ENCODE data around the gene TMSB15C. TPM values are rescaled to one million over a fixed set of nuclear protein-coding genes. Genes with fewer than 3 reads are reported as not detected.

Gene TMSB15C
- total and polyA plus RNA-seq, 10 of the 15 experiments (the other 5 are each of a cell fraction or from before 2014, with no cell fraction given), result 0.69 to 10.1 (median 5.3) TPM

DNA sequence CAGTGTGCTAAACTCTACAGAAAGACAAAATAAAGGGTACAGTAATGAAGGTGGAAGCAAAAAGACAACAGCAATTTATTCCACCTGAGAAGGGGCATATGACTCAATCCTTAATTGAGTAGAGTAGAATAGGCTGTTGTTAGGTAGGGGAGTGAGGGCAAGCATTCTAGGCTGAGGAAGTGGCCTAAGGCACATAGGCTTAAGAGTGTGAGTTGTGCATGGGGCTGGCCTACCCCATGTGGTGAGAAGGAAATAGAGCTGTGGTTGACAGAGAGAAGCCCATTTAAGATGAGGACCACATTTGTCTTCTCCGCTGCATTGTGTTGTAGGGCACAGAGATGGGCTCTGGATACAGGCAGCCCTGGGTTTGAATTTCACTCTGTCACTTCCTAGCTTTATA, 32.9 kb upstream of the TMSB15C start (continued):
- TF ChIP-seq PAX8 (IDR thresholded peaks at IDR 0.05), result no peak
- no peak for TF ChIP-seq BACH1 (IDR thresholded peaks at IDR 0.05; ENCODE audit: borderline replicate concordance)
- no peak for TF ChIP-seq PML (IDR thresholded peaks at IDR 0.05; ENCODE audit: low read length)
- TF ChIP-seq, protein P1, sequence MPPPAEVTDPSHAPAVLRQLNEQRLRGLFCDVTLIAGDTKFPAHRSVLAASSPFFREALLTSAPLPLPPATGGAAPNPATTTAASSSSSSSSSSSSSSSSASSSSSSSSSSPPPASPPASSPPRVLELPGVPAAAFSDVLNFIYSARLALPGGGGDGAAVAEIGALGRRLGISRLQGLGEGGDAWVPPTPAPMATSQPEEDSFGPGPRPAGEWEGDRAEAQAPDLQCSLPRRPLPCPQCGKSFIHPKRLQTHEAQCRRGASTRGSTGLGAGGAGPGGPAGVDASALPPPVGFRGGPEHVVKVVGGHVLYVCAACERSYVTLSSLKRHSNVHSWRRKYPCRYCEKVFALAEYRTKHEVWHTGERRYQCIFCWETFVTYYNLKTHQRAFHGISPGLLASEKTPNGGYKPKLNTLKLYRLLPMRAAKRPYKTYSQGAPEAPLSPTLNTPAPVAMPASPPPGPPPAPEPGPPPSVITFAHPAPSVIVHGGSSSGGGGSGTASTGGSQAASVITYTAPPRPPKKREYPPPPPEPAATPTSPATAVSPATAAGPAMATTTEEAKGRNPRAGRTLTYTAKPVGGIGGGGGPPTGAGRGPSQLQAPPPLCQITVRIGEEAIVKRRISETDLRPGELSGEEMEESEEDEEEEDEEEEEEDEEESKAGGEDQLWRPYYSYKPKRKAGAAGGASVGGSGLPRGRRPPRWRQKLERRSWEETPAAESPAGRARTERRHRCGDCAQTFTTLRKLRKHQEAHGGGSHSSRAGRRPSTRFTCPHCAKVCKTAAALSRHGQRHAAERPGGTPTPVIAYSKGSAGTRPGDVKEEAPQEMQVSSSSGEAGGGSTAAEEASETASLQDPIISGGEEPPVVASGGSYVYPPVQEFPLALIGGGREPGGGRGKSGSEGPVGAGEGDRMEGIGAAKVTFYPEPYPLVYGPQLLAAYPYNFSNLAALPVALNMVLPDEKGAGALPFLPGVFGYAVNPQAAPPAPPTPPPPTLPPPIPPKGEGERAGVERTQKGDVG (CRISPR knock-in tag; IDR thresholded peaks at IDR 0.05), result no peak
- TF ChIP-seq IRF4 (IDR thresholded peaks at IDR 0.05; ENCODE audit: low read depth, low read length), result no peak
- TF ChIP-seq TCF7 (IDR thresholded peaks at IDR 0.05; ENCODE audit: borderline replicate concordance), result no peak

DNA sequence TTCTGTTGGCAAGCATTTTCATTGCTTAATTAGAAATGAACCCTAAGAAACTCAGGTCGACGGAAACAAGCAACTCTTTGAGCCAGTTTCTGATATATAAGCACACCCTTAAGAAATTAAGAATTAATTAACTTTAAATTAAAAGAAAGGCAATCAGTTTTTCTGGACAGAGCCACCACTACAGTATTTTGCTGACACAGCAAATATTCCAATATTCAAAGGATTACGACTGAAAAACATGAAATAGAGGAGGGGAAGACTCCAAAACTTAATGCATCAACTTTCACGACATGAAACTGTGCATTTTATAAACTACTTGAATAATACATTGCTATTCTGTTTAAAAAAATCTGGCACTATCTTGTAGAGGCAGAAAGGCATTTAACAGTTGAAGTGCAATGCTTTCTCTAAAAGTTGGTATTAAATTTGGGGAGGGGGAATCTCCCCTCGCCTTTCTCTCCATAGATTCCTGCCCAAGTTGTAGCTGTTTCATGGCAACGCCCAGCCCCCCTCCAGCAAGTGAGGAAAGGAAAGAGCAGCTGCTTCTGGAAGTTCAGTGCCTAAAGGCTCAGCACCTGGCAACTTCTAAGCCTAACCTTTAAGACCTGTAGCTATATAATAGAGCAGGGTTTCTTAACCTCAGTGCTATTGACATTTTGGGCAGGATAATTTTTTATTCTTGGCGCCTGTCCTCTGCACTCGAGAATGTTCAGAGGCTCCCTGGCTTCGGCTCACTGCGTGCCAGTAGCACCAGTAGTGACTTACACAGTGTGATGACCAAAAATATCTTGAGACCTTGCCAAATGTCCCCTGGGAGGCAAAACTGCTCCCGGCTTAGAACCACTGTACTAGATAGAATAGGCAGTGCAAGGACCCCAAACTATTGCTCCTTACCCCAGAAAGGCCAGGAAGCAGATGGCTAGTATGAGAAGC, 29.6 kb upstream of the TMSB15C start:
- H4K20me1 ChIP-seq (ENCODE audit: control insufficient read depth, insufficient read depth), result no peaks in the 10 kb centered on the region
- H3K9me3 ChIP-seq (replicated peaks; ENCODE audit: control insufficient read depth, insufficient read depth, low read length), result no peaks in the 10 kb centered on the region
- H3K79me2 ChIP-seq (ENCODE audit: control insufficient read depth, insufficient read depth, low read length), result no peaks in the 10 kb centered on the region
- ChIA-PET CTCF (interaction anchor here (1.1 kb wide), 2 partner anchors 14 to 261 kb away, joined by 3 to 5 read pairs; no protein-coding TSS in a partner anchor), RAD21 (ENCODE audit: unreplicated experiment) (no interaction called here), SMC1A (ENCODE audit: uncharacterized antibody, unreplicated experiment) (no interaction called here), POLR2A (no interaction called here)
- no peaks in the 10 kb centered on the region for H3K36me3 ChIP-seq (ENCODE audit: control insufficient read depth in 2 of 2, insufficient read depth in 2 of 2, low read length in 1 of 2)
- H3K4me2 ChIP-seq (ENCODE audit: control insufficient read depth, insufficient read depth), result no peak overlapping the region
- H3K4me1 ChIP-seq (ENCODE audit: control insufficient read depth, insufficient read depth, low read length), result no peaks in the 10 kb centered on the region
- WGBS (ENCODE audit: insufficient coverage, insufficient replicate concordance, low lambda C conversion rate, missing lambda C conversion rate), result 42% methylated on average over 11 of the region's 11 CpGs
- DNase-seq (ENCODE audit: low read depth, low spot score) (no peak), ATAC-seq (no peak), FAIRE-seq (no peak)
- no peak overlapping the region for H2AFZ ChIP-seq (ENCODE audit: control insufficient read depth, low read depth, low read length)
- intact Hi-C loops (cut with micrococcal nuclease; ENCODE audit: unreplicated experiment), result no loop called here
- H3K9ac ChIP-seq (ENCODE audit: control insufficient read depth, insufficient read depth, low read length), result no peak overlapping the region
- no TSS peak for BruUV-seq (replicated peaks)
- no peak overlapping the region for H3K27ac ChIP-seq (ENCODE audit: control insufficient read depth, insufficient read depth)
- H3K4me3 ChIP-seq, result no peak overlapping the region
- in situ Hi-C loops (cut with MboI), result no loop called here
- no peaks in the 10 kb centered on the region for H3K27me3 ChIP-seq (replicated peaks in 1 of 2; ENCODE audit: control insufficient read depth in 2 of 2, insufficient read depth in 2 of 2, low read length in 1 of 2)
- TF ChIP-seq RCOR1 (conservative IDR thresholded peaks at IDR 0.05; ENCODE audit: low read depth, low read length), result no peak
- TF ChIP-seq RBBP5 (conservative IDR thresholded peaks at IDR 0.05), result no peak
- TF ChIP-seq, protein P2, sequence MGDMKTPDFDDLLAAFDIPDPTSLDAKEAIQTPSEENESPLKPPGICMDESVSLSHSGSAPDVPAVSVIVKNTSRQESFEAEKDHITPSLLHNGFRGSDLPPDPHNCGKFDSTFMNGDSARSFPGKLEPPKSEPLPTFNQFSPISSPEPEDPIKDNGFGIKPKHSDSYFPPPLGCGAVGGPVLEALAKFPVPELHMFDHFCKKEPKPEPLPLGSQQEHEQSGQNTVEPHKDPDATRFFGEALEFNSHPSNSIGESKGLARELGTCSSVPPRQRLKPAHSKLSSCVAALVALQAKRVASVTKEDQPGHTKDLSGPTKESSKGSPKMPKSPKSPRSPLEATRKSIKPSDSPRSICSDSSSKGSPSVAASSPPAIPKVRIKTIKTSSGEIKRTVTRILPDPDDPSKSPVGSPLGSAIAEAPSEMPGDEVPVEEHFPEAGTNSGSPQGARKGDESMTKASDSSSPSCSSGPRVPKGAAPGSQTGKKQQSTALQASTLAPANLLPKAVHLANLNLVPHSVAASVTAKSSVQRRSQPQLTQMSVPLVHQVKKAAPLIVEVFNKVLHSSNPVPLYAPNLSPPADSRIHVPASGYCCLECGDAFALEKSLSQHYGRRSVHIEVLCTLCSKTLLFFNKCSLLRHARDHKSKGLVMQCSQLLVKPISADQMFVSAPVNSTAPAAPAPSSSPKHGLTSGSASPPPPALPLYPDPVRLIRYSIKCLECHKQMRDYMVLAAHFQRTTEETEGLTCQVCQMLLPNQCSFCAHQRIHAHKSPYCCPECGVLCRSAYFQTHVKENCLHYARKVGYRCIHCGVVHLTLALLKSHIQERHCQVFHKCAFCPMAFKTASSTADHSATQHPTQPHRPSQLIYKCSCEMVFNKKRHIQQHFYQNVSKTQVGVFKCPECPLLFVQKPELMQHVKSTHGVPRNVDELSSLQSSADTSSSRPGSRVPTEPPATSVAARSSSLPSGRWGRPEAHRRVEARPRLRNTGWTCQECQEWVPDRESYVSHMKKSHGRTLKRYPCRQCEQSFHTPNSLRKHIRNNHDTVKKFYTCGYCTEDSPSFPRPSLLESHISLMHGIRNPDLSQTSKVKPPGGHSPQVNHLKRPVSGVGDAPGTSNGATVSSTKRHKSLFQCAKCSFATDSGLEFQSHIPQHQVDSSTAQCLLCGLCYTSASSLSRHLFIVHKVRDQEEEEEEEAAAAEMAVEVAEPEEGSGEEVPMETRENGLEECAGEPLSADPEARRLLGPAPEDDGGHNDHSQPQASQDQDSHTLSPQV (IDR thresholded peaks at IDR 0.05), result no peak
- TF ChIP-seq, protein P3, sequence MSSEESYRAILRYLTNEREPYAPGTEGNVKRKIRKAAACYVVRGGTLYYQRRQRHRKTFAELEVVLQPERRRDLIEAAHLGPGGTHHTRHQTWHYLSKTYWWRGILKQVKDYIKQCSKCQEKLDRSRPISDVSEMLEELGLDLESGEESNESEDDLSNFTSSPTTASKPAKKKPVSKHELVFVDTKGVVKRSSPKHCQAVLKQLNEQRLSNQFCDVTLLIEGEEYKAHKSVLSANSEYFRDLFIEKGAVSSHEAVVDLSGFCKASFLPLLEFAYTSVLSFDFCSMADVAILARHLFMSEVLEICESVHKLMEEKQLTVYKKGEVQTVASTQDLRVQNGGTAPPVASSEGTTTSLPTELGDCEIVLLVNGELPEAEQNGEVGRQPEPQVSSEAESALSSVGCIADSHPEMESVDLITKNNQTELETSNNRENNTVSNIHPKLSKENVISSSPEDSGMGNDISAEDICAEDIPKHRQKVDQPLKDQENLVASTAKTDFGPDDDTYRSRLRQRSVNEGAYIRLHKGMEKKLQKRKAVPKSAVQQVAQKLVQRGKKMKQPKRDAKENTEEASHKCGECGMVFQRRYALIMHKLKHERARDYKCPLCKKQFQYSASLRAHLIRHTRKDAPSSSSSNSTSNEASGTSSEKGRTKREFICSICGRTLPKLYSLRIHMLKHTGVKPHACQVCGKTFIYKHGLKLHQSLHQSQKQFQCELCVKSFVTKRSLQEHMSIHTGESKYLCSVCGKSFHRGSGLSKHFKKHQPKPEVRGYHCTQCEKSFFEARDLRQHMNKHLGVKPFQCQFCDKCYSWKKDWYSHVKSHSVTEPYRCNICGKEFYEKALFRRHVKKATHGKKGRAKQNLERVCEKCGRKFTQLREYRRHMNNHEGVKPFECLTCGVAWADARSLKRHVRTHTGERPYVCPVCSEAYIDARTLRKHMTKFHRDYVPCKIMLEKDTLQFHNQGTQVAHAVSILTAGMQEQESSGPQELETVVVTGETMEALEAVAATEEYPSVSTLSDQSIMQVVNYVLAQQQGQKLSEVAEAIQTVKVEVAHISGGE (CRISPR knock-in tag; IDR thresholded peaks at IDR 0.05), result no peak
- TF ChIP-seq SREBF1 (IDR thresholded peaks at IDR 0.05; ENCODE audit: low read length), result no peak
- TF ChIP-seq SUZ12 (IDR thresholded peaks at IDR 0.05; ENCODE audit: unreplicated experiment), result no peak
